ENCODE results near the gene RRP8. TPM values are rescaled to one million over a fixed set of nuclear protein-coding genes. Genes with fewer than 3 reads are reported as not detected.

RRP8 gene
- total and polyA plus RNA-seq, 2 experiments from 2014 or later: 27.3 to 32.6 TPM

DNA sequence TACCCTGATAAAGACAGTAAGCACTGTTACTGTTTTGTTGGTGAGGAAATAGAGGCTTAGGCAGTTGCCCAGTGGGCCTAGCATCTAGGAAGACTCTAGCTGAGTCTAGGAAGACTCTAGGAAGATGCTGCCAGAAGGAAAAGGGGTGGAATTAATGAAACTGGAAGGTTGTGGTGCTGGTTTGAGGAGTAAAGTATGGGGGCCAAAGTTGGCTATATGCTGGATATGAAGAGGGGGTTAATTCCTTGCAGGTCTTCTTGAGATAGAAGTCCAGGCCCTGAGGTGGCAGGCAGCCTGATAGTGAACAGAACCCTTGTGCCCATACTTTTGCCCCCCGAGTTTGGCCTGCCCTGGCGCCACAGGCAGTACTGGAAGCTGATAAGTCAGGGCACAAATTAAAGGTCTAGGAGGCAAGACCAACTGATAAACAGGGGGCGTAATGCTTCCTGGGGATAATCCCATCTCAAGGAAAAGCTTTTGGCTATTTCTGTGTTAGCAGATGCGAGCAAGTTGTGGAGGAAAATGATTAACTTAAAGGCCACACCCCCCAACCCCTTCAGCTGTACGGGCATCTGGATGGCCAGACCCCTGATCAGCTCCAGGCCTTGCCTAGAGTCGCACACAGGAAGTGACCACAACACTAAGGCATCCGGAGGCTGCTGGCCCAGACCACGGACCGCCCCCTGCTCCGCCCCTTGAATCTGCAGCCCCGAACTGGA, 3.2 kb upstream of the RRP8 start:
- H3K4me1 ChIP-seq (ENCODE audit: low read depth): peaks cover 31% of the 10 kb centered on the region
- DNase-seq (ENCODE audit: low read depth in 1 of 2, low spot score in 1 of 2): peak; percentile 96
- no peak overlapping the region for H3K4me3 ChIP-seq
- peaks cover 34% of the 10 kb centered on the region for H3K36me3 ChIP-seq
- H3K27me3 ChIP-seq: no peaks in the 10 kb centered on the region
- H3K27ac ChIP-seq: peak overlapping the region; percentile 99
- no peaks in the 10 kb centered on the region for H3K9me3 ChIP-seq (ENCODE audit: low read depth)
- TF ChIP-seq, protein P1, sequence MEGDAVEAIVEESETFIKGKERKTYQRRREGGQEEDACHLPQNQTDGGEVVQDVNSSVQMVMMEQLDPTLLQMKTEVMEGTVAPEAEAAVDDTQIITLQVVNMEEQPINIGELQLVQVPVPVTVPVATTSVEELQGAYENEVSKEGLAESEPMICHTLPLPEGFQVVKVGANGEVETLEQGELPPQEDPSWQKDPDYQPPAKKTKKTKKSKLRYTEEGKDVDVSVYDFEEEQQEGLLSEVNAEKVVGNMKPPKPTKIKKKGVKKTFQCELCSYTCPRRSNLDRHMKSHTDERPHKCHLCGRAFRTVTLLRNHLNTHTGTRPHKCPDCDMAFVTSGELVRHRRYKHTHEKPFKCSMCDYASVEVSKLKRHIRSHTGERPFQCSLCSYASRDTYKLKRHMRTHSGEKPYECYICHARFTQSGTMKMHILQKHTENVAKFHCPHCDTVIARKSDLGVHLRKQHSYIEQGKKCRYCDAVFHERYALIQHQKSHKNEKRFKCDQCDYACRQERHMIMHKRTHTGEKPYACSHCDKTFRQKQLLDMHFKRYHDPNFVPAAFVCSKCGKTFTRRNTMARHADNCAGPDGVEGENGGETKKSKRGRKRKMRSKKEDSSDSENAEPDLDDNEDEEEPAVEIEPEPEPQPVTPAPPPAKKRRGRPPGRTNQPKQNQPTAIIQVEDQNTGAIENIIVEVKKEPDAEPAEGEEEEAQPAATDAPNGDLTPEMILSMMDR (IDR thresholded peaks at IDR 0.05; ENCODE audit: low read depth, low read length): no peak

DNA sequence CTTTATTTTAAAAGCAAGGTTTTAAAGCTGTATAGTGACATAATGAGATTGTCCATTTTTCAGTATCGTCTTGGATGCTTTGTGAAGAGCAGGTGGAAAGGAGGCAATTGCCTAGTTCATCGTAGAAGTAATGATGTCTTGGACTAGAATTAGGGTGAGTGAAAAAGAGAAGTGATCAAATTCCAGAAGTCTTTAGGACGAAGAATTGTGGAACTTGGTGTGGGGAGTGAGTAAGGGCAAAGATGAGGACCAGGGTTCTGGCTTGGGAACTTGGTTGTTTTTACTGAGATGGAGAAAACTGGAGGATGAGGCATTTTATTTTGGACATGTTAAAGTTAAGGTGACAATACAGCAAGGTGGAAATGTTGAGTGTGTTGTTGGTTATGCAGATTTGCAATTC, 1.4 kb upstream of the RRP8 start:
- H3K4me1 ChIP-seq (ENCODE audit: low read depth): peaks cover 31% of the 10 kb centered on the region
- peak overlapping the region; percentile 63 for H3K4me3 ChIP-seq
- no peak for DNase-seq (ENCODE audit: low read depth in 1 of 2, low spot score in 1 of 2)
- no peaks in the 10 kb centered on the region for H3K9me3 ChIP-seq (ENCODE audit: low read depth)
- peak overlapping the region; percentile 99 for H3K27ac ChIP-seq
- H3K36me3 ChIP-seq: peaks cover 35% of the 10 kb centered on the region
- H3K27me3 ChIP-seq: no peaks in the 10 kb centered on the region
- TF ChIP-seq, protein P1 (IDR thresholded peaks at IDR 0.05; ENCODE audit: low read depth, low read length): no peak

DNA sequence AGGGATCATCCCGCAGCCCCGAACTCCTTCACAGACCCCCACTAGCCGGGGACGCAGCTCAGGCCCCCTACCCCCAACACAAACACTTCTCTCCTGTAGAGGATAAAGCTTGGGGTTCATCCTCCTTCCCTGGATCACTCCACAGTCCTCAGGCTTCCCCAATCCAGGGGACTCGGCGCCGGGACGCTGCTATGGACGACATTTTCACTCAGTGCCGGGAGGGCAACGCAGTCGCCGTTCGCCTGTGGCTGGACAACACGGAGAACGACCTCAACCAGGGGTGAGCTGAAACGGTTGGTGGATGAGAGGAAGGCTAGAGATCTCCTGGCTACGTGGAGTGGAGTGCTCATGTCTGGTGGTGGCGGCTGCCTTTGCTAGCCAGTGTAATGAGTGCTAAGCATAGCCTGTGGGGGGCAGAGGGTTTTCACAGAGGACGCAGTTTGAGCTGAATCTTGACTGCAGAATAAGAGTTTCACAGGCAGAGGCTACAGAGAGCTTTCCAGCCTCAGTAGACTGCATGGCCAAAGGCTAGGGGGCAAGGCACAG, 738 bp upstream of the RRP8 start:
- Histone ChIP-seq H3K4me3 (peak overlapping the region; percentile 63), H3K9me3 (ENCODE audit: low read depth) (no peaks in the 10 kb centered on the region), H3K36me3 (peaks cover 34% of the 10 kb centered on the region), H3K4me1 (ENCODE audit: low read depth) (peaks cover 31% of the 10 kb centered on the region), H3K27ac (peak overlapping the region; percentile 99), H3K27me3 (no peaks in the 10 kb centered on the region)
- peak; percentile 76 to 82 for DNase-seq (ENCODE audit: low read depth in 1 of 2, low spot score in 1 of 2)
- TF ChIP-seq, protein P1 (IDR thresholded peaks at IDR 0.05; ENCODE audit: low read depth, low read length): peak; percentile 25

DNA sequence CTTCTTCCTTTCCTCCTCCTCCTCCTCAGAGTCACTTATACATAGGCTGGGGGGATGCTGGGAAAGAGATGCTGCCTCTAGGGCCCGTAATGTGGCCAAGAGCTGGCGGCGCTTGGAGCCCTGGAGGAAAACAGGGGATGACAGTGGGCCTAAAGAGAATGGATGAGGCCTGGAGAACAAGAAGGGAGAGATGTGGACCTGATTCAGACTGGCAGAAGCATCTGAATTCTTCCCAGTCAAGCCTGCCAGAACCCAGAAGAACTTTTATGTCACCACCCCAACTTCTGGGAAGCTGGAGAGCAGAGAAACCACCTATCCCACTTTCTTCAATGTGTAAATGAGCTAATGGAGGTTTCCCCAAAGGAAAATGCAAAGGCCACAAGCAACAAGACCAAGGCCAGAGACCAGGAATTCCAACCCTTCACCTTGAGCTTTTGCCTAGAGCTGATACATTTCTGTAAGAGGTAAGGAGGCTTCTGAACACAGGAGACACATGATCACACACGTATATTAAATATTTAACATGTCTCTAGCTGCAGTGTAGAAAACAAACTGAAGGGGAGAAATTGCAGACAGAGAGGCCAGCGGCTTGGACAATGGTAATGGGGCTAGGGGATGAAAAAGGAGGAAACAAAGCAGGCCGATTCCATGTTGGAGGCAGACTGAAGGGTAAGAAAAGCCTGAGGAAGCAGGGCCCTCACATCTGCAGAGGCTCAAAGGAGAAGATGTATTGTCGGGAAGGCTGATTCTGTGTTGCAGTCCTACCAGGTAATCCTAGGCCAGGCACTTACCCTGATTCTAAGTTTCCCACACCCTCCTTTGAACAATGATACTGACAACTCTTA, 1.1 kb downstream of the RRP8 start:
- H3K27ac ChIP-seq: peak overlapping the region; percentile 99
- peaks cover 37% of the 10 kb centered on the region for H3K4me1 ChIP-seq (ENCODE audit: low read depth)
- H3K27me3 ChIP-seq: no peaks in the 10 kb centered on the region
- TF ChIP-seq, protein P1 (IDR thresholded peaks at IDR 0.05; ENCODE audit: low read depth, low read length): no peak
- no peaks in the 10 kb centered on the region for H3K9me3 ChIP-seq (ENCODE audit: low read depth)
- H3K36me3 ChIP-seq: peaks cover 21% of the 10 kb centered on the region
- peak overlapping the region; percentile 63 for H3K4me3 ChIP-seq
- no peak for DNase-seq (ENCODE audit: low read depth in 1 of 2, low spot score in 1 of 2)

DNA sequence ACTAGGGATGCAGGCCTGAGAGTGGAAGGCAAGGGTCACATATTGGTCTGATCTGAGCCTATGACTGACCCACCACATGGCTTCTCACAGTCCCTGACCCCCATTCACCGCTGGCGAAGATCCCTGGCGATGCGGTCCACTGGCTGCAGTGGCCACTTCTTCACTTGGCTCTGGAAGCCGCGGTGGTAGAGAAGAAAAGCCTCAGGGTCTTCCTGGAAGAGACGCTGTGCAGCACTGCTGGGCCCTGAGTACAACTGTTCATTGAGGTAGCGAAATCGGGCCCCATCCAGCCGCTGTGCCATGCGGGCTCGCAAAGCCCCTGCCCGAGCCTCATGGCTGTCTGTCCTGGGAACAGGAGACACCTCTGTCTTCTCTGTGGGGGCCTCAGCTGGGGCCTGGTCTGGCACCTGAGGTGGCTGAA, 2.4 kb downstream of the RRP8 start:
- Histone ChIP-seq H3K4me1 (ENCODE audit: low read depth) (peaks cover 34% of the 10 kb centered on the region), H3K27ac (no peak overlapping the region), H3K9me3 (ENCODE audit: low read depth) (no peaks in the 10 kb centered on the region), H3K27me3 (no peaks in the 10 kb centered on the region), H3K36me3 (peaks cover 21% of the 10 kb centered on the region), H3K4me3 (no peak overlapping the region)
- no peak for DNase-seq (ENCODE audit: low read depth in 1 of 2, low spot score in 1 of 2)
- TF ChIP-seq, protein P1 (IDR thresholded peaks at IDR 0.05; ENCODE audit: low read depth, low read length): no peak
